ENCODE data around the gene BEST1.
A peak's percentile ranks its signal among the peaks of the same experiment; 100 is the strongest.

The BEST1 gene

DNA sequence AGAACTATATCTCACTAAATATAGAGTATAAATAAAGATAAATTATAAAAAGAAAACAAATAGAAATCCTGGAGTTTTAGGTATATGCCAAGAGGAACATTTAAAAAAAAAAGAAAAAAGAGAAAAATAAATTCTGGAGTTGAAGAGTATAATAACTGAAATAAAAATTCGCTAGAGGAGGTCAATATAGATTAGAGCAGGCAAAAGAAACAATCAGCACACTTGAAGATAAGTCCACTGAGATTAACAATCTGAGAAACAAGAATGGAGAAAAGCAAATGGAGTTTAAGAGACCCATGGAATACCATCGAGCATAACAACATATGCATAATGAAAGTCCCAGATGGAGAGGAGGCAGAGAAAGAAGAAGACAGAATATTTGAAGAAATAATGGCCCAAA is 14.3 kb upstream of the BEST1 start:
- TF ChIP-seq, protein P1, sequence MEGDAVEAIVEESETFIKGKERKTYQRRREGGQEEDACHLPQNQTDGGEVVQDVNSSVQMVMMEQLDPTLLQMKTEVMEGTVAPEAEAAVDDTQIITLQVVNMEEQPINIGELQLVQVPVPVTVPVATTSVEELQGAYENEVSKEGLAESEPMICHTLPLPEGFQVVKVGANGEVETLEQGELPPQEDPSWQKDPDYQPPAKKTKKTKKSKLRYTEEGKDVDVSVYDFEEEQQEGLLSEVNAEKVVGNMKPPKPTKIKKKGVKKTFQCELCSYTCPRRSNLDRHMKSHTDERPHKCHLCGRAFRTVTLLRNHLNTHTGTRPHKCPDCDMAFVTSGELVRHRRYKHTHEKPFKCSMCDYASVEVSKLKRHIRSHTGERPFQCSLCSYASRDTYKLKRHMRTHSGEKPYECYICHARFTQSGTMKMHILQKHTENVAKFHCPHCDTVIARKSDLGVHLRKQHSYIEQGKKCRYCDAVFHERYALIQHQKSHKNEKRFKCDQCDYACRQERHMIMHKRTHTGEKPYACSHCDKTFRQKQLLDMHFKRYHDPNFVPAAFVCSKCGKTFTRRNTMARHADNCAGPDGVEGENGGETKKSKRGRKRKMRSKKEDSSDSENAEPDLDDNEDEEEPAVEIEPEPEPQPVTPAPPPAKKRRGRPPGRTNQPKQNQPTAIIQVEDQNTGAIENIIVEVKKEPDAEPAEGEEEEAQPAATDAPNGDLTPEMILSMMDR (IDR thresholded peaks at IDR 0.05; ENCODE audit: low read depth, low read length, missing control alignments): no peak
- DNase-seq (ENCODE audit: low read depth): no peak
- H3K4me3 ChIP-seq (ENCODE audit: low read depth, low read length): no peak overlapping the region
- in situ Hi-C loops (cut with HindIII; ENCODE audit: low sequenced_read_pairs): no loop called here

DNA sequence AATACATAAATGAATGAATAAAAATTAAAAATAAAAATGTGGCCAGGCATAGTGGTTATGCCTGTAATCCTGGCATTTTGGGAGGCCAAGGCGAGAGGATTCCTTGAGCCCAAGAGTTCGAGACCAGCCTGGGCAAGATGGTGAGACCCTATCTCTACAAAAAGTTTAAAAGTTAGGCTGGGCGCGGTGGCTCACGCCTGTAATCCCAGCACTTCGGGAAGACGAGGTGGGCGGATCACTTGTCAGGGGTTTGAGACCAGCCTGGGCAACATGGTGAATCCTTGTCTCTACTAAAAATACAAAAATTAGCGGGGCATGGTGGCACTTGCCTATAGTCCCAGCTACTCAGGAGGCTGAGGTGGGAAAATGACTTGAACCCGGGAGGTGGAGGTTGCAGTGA is 9.7 kb upstream of the BEST1 start:
- TF ChIP-seq, protein P1 (IDR thresholded peaks at IDR 0.05; ENCODE audit: low read depth, low read length, missing control alignments): no peak
- no peak for DNase-seq (ENCODE audit: low read depth)
- no peak overlapping the region for H3K4me3 ChIP-seq (ENCODE audit: low read depth, low read length)
- in situ Hi-C loops (cut with HindIII; ENCODE audit: low sequenced_read_pairs): no loop called here

DNA sequence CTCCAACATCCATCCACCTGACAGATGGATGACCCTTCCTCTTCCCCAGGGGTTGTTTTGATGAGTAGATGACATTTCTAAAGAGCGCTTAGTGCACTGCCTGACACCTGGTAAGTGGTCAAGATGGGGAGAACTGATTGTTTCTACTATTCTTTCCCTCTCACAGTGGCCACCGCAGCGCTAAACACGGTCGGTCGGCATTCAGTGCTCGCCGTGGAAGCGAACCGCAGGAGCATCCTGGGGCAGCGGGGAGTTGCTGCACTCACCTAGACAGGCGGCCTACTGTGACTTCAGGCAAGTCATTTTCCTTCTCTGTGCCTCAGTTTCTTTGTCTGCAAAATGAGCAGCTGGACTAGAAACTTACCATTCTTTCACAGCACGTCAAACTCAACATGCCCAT is 5.0 kb upstream of the BEST1 start:
- TF ChIP-seq, protein P1 (IDR thresholded peaks at IDR 0.05; ENCODE audit: low read depth, low read length, missing control alignments): no peak
- no peak for DNase-seq (ENCODE audit: low read depth)
- in situ Hi-C loops (cut with HindIII; ENCODE audit: low sequenced_read_pairs): no loop called here
- H3K4me3 ChIP-seq (ENCODE audit: low read depth, low read length): no peak overlapping the region

DNA sequence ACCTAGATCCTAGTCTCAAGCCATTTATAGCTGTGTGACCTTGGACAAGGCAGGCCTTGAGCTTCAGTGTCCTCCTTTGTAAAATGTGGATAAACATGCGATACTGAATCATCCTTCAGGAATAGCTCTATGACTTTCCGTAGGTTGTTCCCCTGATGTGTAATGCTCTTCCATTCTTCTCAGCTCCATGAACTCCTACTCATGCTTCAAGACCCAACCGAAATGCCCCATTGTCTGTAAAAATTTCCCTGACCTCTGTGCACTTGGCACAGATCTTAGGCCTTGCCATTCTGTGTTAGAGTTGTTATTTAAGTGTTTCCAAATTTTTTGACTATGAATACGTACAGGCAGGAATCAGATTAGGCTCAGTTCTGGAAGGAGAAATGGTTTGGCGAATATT is 3.3 kb upstream of the BEST1 start:
- no peak for DNase-seq (ENCODE audit: low read depth)
- H3K4me3 ChIP-seq (ENCODE audit: low read depth, low read length): no peak overlapping the region
- in situ Hi-C loops (cut with HindIII; ENCODE audit: low sequenced_read_pairs): no loop called here
- TF ChIP-seq, protein P1 (IDR thresholded peaks at IDR 0.05; ENCODE audit: low read depth, low read length, missing control alignments): no peak

DNA sequence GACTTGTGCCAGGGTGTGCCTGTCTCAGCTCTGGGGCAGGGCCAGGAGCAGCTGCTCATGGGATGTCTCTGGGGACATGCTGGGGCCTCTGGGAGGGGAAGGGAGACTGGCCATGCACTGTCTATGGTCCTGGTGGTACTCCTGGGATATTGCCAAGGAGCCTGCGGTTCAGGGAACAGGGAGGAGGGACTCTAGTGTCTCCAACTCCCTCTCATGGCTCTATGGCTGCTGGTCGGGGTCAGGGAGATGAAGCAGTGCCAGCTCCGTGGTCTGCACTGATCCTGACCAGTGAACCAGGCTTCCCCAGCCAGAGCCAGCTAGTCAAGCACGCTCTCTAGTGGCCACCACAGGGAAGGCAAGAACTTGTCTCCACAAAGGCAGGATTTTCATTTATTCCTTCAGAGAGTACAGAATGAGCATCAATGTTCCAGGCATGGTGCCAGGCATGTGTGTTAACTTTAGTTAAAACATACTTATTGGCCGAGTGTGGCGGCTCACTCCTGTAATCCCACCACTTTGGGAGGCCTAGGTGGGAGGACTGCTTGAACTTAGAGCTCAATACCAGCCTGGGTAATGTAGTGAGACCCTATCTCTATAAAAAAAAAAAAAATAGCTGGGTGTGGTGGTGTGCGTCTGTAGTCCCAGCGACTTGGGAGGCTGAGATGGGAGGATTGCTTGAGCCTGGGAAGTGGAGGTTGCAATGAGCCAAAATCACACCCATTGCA is 2.5 kb upstream of the BEST1 start:
- peak; percentile 86 for DNase-seq (ENCODE audit: low read depth)
- in situ Hi-C loops (cut with HindIII; ENCODE audit: low sequenced_read_pairs): no loop called here
- TF ChIP-seq, protein P1 (IDR thresholded peaks at IDR 0.05; ENCODE audit: low read depth, low read length, missing control alignments): peak; percentile 98
- no peak overlapping the region for H3K4me3 ChIP-seq (ENCODE audit: low read depth, low read length)

DNA sequence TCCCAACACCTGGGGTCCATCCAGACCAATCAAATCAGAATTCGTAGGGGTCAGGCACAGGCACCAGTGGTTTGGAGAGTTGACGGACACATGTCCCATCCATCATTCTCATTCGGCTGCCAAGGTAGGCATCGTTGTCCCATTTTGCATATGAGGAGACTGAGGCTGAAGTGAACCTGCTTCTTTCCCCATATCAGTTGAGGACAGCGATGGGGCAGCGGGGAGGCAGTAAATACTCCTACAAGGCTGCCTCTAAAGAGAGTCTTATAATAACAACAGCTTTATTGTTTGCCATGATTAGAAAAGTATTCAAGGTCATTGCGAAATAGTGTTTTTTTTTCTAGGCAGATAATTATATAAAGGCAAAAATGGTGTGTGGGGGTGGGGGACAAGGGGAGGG is 1.6 kb upstream of the BEST1 start:
- TF ChIP-seq, protein P1 (IDR thresholded peaks at IDR 0.05; ENCODE audit: low read depth, low read length, missing control alignments): no peak
- H3K4me3 ChIP-seq (ENCODE audit: low read depth, low read length): no peak overlapping the region
- no peak for DNase-seq (ENCODE audit: low read depth)
- in situ Hi-C loops (cut with HindIII; ENCODE audit: low sequenced_read_pairs): no loop called here
